H1 (cell line): Measurements from ENCODE around the gene CCT6B. TPM values are rescaled to one million over a fixed set of nuclear protein-coding genes. Genes with fewer than 3 reads are reported as not detected.

Source experiments
- CTCF ChIA-PET: fragments of 300-600 bp; sonication (Branson Sonifier 250); formaldehyde crosslinking; loops from one replicate; lab custom pipeline; 2021; ENCODE audit not compliant: partially characterized antibody; lab: Charles Lee
- POLR2A ChIA-PET: fragments of 300-600 bp; sonication (Branson Sonifier 250); formaldehyde crosslinking; loops from one replicate; lab custom pipeline; 2021; ENCODE audit warnings: inconsistent platforms; ENCODE audit not compliant: partially characterized antibody; lab: Charles Lee
- DNase-seq, 2 experiments: peaks; one replicate each; pipeline versions ENCODE4 v3.0.0 to v3.0.0-alpha.2; 2010 to 2022; ENCODE audit warnings: low spot score in 2 of 2, low read depth in 1 of 2, mixed read lengths in 1 of 2
- FAIRE-seq: peaks from 2 replicates; lab custom pipeline; 2011; peaks lifted over from hg19 to GRCh38; lab: Jason Lieb, UNC
- H2AFZ ChIP-seq: 2 replicates; pipeline ENCODE4 v1.8.1; 2012; ENCODE audit warnings: low read length, inconsistent platforms
- H2AK5ac ChIP-seq: 2 replicates; pipeline ENCODE4 v1.6.1; 2013; ENCODE audit warnings: low read depth, low read length
- H2BK120ac ChIP-seq: replicated peaks from 2 replicates; pipeline ENCODE3; 2013; ENCODE audit warnings: low read depth, low read length, inconsistent platforms
- H2BK12ac ChIP-seq: 2 replicates; pipeline ENCODE4 v1.6.1; 2013; ENCODE audit warnings: low read depth, low read length
- H2BK15ac ChIP-seq: 2 replicates; pipeline ENCODE4 v1.6.1; 2013; ENCODE audit warnings: low read length
- H2BK20ac ChIP-seq: 2 replicates; pipeline ENCODE4 v1.6.1; 2013; ENCODE audit warnings: low read length
- H2BK5ac ChIP-seq: 2 replicates; pipeline ENCODE4 v1.6.1; 2013; ENCODE audit warnings: low read depth, low read length
- H3K14ac ChIP-seq: 2 replicates; pipeline ENCODE4 v1.6.1; 2013; ENCODE audit warnings: inconsistent platforms; ENCODE audit not compliant: insufficient read length
- H3K18ac ChIP-seq: 2 replicates; pipeline ENCODE4 v1.6.1; 2013; ENCODE audit warnings: low read length; ENCODE audit errors: extremely low read depth
- H3K23ac ChIP-seq: 2 replicates; pipeline ENCODE4 v1.6.1; 2013; ENCODE audit warnings: inconsistent platforms; ENCODE audit not compliant: insufficient read length
- H3K23me2 ChIP-seq: 2 replicates; pipeline ENCODE4 v1.6.1; 2013; ENCODE audit warnings: low read depth, low read length
- H3K27ac ChIP-seq: 2 replicates; pipeline ENCODE4 v1.6.1; 2011; ENCODE audit warnings: low read depth, low read length, inconsistent platforms
- H3K27me3 ChIP-seq, 4 experiments: replicated peaks in 1 of 4; 1 replicate in 1 of 4; 2 replicates in 3 of 4; pipeline versions ENCODE4 v1.6.1 to v1.8.1; 2011 to 2013; ENCODE audit warnings: low read length in 3 of 4, mild to moderate bottlenecking in 3 of 4, inconsistent platforms in 2 of 4, mixed read lengths in 2 of 4, moderate library complexity in 1 of 4; ENCODE audit not compliant: control insufficient read depth in 3 of 4, insufficient read depth in 3 of 4; ENCODE audit errors: extremely low read depth in 1 of 4
- H3K36me3 ChIP-seq, 4 experiments: 2 replicates each; pipeline versions ENCODE4 v1.6.1 to v1.8.1; 2011 to 2013; ENCODE audit warnings: mild to moderate bottlenecking in 4 of 4, low read length in 3 of 4, moderate library complexity in 2 of 4, control low read depth in 1 of 4, inconsistent platforms in 1 of 4; ENCODE audit not compliant: insufficient read depth in 4 of 4, control insufficient read depth in 2 of 4
- H3K4ac ChIP-seq: replicated peaks from 2 replicates; pipeline ENCODE3; 2013; ENCODE audit warnings: low read length, low read depth, mixed read lengths, inconsistent platforms; ENCODE audit not compliant: insufficient read length
- H3K4me1 ChIP-seq, 4 experiments: replicated peaks in 1 of 4; 1 replicate in 1 of 4; 2 replicates in 3 of 4; pipeline versions ENCODE4 v1.6.1 to v1.8.1; 2011 to 2013; ENCODE audit warnings: low read length in 3 of 4, inconsistent platforms in 2 of 4, mixed read lengths in 1 of 4; ENCODE audit not compliant: insufficient read depth in 4 of 4, control insufficient read depth in 3 of 4
- H3K4me2 ChIP-seq, 2 experiments: 2 replicates each; pipeline versions ENCODE4 v1.6.1 to v1.8.1; 2011 to 2013; ENCODE audit warnings: low read depth in 2 of 2, low read length in 2 of 2, control low read depth in 1 of 2, inconsistent platforms in 1 of 2, mild to moderate bottlenecking in 1 of 2; ENCODE audit not compliant: insufficient read depth in 1 of 2
- H3K4me3 ChIP-seq, 4 experiments: fragments of 200-600, 300-600 bp in 1 of 4; sonication (generic), shearing (Covaris generic), sonication (Bioruptor Twin) in 1 of 4; 2 replicates each; pipeline versions ENCODE4 v1.5.1 to v1.8.1; 2011 to 2016; ENCODE audit warnings: low read length in 4 of 4, low read depth in 3 of 4, control low read depth in 2 of 4, inconsistent platforms in 2 of 4, mild to moderate bottlenecking in 2 of 4, mixed read lengths in 1 of 4, moderate library complexity in 1 of 4; ENCODE audit not compliant: insufficient read depth in 2 of 4; ENCODE audit errors: extremely low read depth in 1 of 4
- H3K56ac ChIP-seq: replicated peaks from 2 replicates; pipeline ENCODE3; 2013; ENCODE audit warnings: low read depth, mild to moderate bottlenecking, mixed read lengths, low read length, inconsistent platforms; ENCODE audit not compliant: insufficient read length
- H3K79me1 ChIP-seq: 2 replicates; pipeline ENCODE4 v1.6.1; 2013; ENCODE audit warnings: low read depth, low read length, control low read depth
- H3K79me2 ChIP-seq, 2 experiments: 2 replicates each; pipeline versions ENCODE4 v1.6.1 to v1.8.1; 2012 to 2013; ENCODE audit warnings: low read length in 2 of 2, mild to moderate bottlenecking in 2 of 2, inconsistent platforms in 1 of 2; ENCODE audit not compliant: insufficient read depth in 2 of 2, control insufficient read depth in 1 of 2
- H3K9ac ChIP-seq, 4 experiments: replicated peaks in 1 of 4; 1 replicate in 1 of 4; 2 replicates in 3 of 4; pipeline versions ENCODE4 v1.6.1 to v1.8.1; 2011 to 2013; ENCODE audit warnings: low read depth in 3 of 4, low read length in 3 of 4, control low read depth in 2 of 4, mild to moderate bottlenecking in 2 of 4, moderate library complexity in 2 of 4, inconsistent platforms in 1 of 4; ENCODE audit errors: extremely low read depth in 1 of 4
- H3K9me3 ChIP-seq, 2 experiments: 2 replicates each; pipeline versions ENCODE4 v1.6.1 to v1.8.1; 2012 to 2013; ENCODE audit warnings: mild to moderate bottlenecking in 2 of 2, moderate library complexity in 2 of 2, control low read depth in 1 of 2, inconsistent platforms in 1 of 2, low read depth in 1 of 2, low read length in 1 of 2, mixed read lengths in 1 of 2; ENCODE audit not compliant: insufficient read depth in 2 of 2
- H4K20me1 ChIP-seq, 2 experiments: replicated peaks in 1 of 2; 2 replicates each; pipeline versions ENCODE3 to v1.8.1; 2011 to 2013; ENCODE audit warnings: inconsistent platforms in 2 of 2, low read length in 2 of 2, mild to moderate bottlenecking in 1 of 2; ENCODE audit not compliant: insufficient read depth in 2 of 2, control insufficient read depth in 1 of 2
- H4K5ac ChIP-seq: 2 replicates; pipeline ENCODE4 v1.6.1; 2013; ENCODE audit warnings: low read length, low read depth, mixed read lengths, inconsistent platforms; ENCODE audit not compliant: insufficient read length
- H4K8ac ChIP-seq: 2 replicates; pipeline ENCODE4 v1.8.0; 2013; ENCODE audit warnings: mild to moderate bottlenecking, moderate library complexity, low read length, inconsistent platforms; ENCODE audit not compliant: insufficient read depth; ENCODE audit errors: extremely low read depth
- H4K91ac ChIP-seq: replicated peaks from 2 replicates; pipeline ENCODE3; 2013; ENCODE audit warnings: low read length, mixed read lengths, inconsistent platforms; ENCODE audit not compliant: insufficient read length
- BACH1 ChIP-seq: IDR thresholded peaks from 2 replicates; pipeline ENCODE4 v1.6.1; 2012; ENCODE audit warnings: low read length, improper control_type of control experiment
- EP300 ChIP-seq, 2 experiments: IDR thresholded peaks; 1 replicate in 1 of 2; 2 replicates in 1 of 2; pipeline ENCODE4 v1.6.1; 2011 to 2012; ENCODE audit warnings: low read depth in 2 of 2, low read length in 2 of 2, mild to moderate bottlenecking in 2 of 2, borderline replicate concordance in 1 of 2, inconsistent platforms in 1 of 2, moderate library complexity in 1 of 2
- JUND ChIP-seq: IDR thresholded peaks from 2 replicates; pipeline ENCODE4 v1.6.1; 2011; ENCODE audit warnings: mild to moderate bottlenecking, improper control_type of control experiment, low read length
- NANOG ChIP-seq: IDR thresholded peaks from 2 replicates; pipeline ENCODE4 v1.6.1; 2011; ENCODE audit warnings: low read length, low read depth, mild to moderate bottlenecking, inconsistent platforms; ENCODE audit not compliant: insufficient read depth, poor library complexity, severe bottlenecking
- PHF8 ChIP-seq: fragments of 200-600 bp; sonication (generic); conservative IDR thresholded peaks from 2 replicates; pipeline ENCODE4 v1.7.1; 2012; ENCODE audit warnings: low read depth, mild to moderate bottlenecking, inconsistent platforms, low read length, moderate library complexity
- SAP30 ChIP-seq: fragments of 300-600 bp; sonication (generic); IDR thresholded peaks from 2 replicates; pipeline ENCODE4 v1.7.1; 2012; ENCODE audit warnings: low read length, moderate library complexity, mild to moderate bottlenecking, inconsistent platforms; ENCODE audit not compliant: insufficient read depth, insufficient replicate concordance
- SIN3A ChIP-seq, 2 experiments: IDR thresholded peaks in 1 of 2; conservative IDR thresholded peaks in 1 of 2; 2 replicates each; pipeline ENCODE4 v1.6.1; 2011 to 2012; ENCODE audit warnings: low read length in 2 of 2, improper control_type of control experiment in 1 of 2, low read depth in 1 of 2, mild to moderate bottlenecking in 1 of 2
- SP4 ChIP-seq: IDR thresholded peaks from 2 replicates; pipeline ENCODE4 v1.6.1; 2012; ENCODE audit warnings: low read length, inconsistent platforms
- WGBS, 2 experiments: shearing (Covaris generic) in 1 of 2; methylation state at CpG; one replicate each; pipeline versions ENCODE4 v1.1.6 to v1.1.7; 2013 to 2015; ENCODE audit warnings: low lambda C conversion rate in 2 of 2, mixed read lengths in 2 of 2, inconsistent platforms in 1 of 2, low coverage in 1 of 2, missing lambda C conversion rate in 1 of 2; ENCODE audit not compliant: insufficient replicate concordance in 2 of 2, insufficient coverage in 1 of 2, insufficient read length in 1 of 2; ENCODE audit errors: extremely low coverage in 1 of 2, missing lambda C conversion rate in 1 of 2; 5-methylcytosine and 5-hydroxymethylcytosine counted together
- polyA plus RNA-seq, 7 experiments: library from polyadenylated mRNA; depleted of rRNA in 3 of 7; stranded (reverse) in 5 of 7; unstranded in 2 of 7; fragments of >200 nt in 5 of 7; fragments of 200-250 nt in 2 of 7; gene quantifications; 1 replicate in 5 of 7; 2 replicates in 1 of 7; 4 replicates in 1 of 7; pipeline versions ENCODE4 v1.2.1 to v1.2.3, GENCODE V29; 2011 to 2013; ENCODE audit warnings: missing spikeins in 2 of 7, mixed read lengths in 2 of 7
- total RNA-seq: library from RNA; stranded (reverse); fragmentation: NEBNext Ultra II Directional; extraction: Animal tissue kit (Norgen Biotek cat#: 25700); gene quantifications from 2 replicates; pipeline ENCODE4 v1.2.1, GENCODE V29; 2021
- TF ChIP-seq, protein P1 (sequence below): IDR thresholded peaks from 2 replicates; pipeline ENCODE4 v1.6.1; 2011; ENCODE audit warnings: low read depth, mild to moderate bottlenecking, low read length; ENCODE audit not compliant: insufficient read depth

Gene CCT6B
- total and polyA plus RNA-seq, 2 of the 8 experiments (the other 6 are each of a cell fraction or from before 2014, with no cell fraction given): 0.67 to 1.3 TPM

DNA sequence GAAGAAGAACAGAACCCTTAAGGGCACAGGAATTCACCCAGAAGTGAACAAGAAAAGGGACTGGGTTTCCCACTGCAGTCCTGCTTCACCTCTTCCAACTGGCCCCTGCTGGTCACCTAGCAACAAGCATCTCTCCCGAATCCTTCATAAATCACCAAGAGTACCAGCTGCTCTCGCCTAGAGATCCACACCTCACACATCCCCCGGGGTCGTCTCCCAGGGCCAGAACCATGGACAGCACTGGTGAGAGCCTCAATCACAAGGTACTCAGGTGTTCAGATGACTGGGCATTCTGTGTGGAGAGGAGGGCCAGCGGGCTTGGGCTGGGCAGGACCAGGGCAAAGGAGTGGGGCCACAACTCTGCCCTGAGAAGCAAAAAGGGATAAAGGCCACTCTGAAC lies 65.9 kb downstream of the CCT6B start:
- H2AFZ ChIP-seq: no peak overlapping the region
- H2BK20ac ChIP-seq: no peak overlapping the region
- H4K8ac ChIP-seq: no peak overlapping the region
- H3K4me3 ChIP-seq: no peak overlapping the region
- H2BK12ac ChIP-seq: no peak overlapping the region
- POLR2A ChIA-PET: interaction anchor here (0.7 kb wide), 1 partner anchor 198 kb away, joined by 3 read pairs; no protein-coding TSS in a partner anchor
- no peaks in the 10 kb centered on the region for H3K36me3 ChIP-seq
- peaks cover 0 to 2% (median 0%) of the 10 kb centered on the region in 4 experiments; a peak in 1 of 7 replicates for H3K27me3 ChIP-seq
- no peak overlapping the region for H2BK15ac ChIP-seq
- TF ChIP-seq JUND (no peak), EP300 (IDR thresholded peaks at IDR 0.05; ENCODE audit: borderline replicate concordance in 1 of 2, low read depth in 2 of 2, low read length in 2 of 2) (no peak), NANOG (no peak), PHF8 (no peak), SAP30 (no peak), SIN3A (conservative IDR thresholded peaks at IDR 0.05 in 1 of 2, IDR thresholded peaks at IDR 0.05 in 1 of 2; ENCODE audit: low read depth in 1 of 2, low read length in 2 of 2) (peak in 1 of 2 experiments; percentile 73; a peak in 2 of 4 replicates), BACH1 (peak; percentile 53; the same call in 1 of the 2 replicates), SP4 (no peak)
- TF ChIP-seq, protein P1, sequence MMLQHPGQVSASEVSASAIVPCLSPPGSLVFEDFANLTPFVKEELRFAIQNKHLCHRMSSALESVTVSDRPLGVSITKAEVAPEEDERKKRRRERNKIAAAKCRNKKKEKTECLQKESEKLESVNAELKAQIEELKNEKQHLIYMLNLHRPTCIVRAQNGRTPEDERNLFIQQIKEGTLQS: no peak
- H3K14ac ChIP-seq: no peak overlapping the region
- H3K4ac ChIP-seq: no peak overlapping the region
- 61% methylated on average over 5 of the region's 5 CpGs; no CpG with 5 or more reads in 1 of the 2 experiments for WGBS, 2 experiments
- no peak overlapping the region for H3K4me2 ChIP-seq
- H4K20me1 ChIP-seq: no peaks in the 10 kb centered on the region
- H3K27ac ChIP-seq: no peak overlapping the region
- H2BK120ac ChIP-seq: no peak overlapping the region
- no peak overlapping the region for H4K91ac ChIP-seq
- no peak overlapping the region for H3K9ac ChIP-seq
- no peak overlapping the region for H3K56ac ChIP-seq
- no peaks in the 10 kb centered on the region; a peak in 1 of 7 replicates for H3K4me1 ChIP-seq
- no peaks in the 10 kb centered on the region for H3K9me3 ChIP-seq
- no peak for FAIRE-seq
- H3K79me1 ChIP-seq: no peaks in the 10 kb centered on the region
- no peak overlapping the region for H2BK5ac ChIP-seq
- no peak overlapping the region for H2AK5ac ChIP-seq
- no peak for DNase-seq
- H4K5ac ChIP-seq: no peak overlapping the region
- CTCF ChIA-PET: interaction anchor here (0.7 to 5.9 kb wide), 7 partner anchors 220 to 451 kb away, joined by 3 to 67 read pairs (median 4); no protein-coding TSS in a partner anchor
- no peak overlapping the region for H3K23ac ChIP-seq
- H3K79me2 ChIP-seq: no peaks in the 10 kb centered on the region
- H3K23me2 ChIP-seq: no peaks in the 10 kb centered on the region; the same call in 1 of the 2 replicates
- no peak overlapping the region for H3K18ac ChIP-seq
